HCT116 (cell line): ENCODE data around the gene DDAH1. TPM values are rescaled to one million over a fixed set of nuclear protein-coding genes. Genes with fewer than 3 reads are reported as not detected.

Source experiments
- ATAC-seq: fragments of 200-7000 bp; cut with Tn5 transposase; 2 replicates; pipeline ENCODE4 v1.9.1; 2020; ENCODE audit warnings: mild to moderate bottlenecking, moderate library complexity
- BruUV-seq: library from RNA; stranded (reverse); fragments of 400-500 nt; replicated peaks from 2 replicates; lab custom pipeline; 2021; lab: Mats Ljungman, UMichigan
- CTCF ChIA-PET: fragments of 300-600 bp; sonication (Branson Sonifier 250); formaldehyde crosslinking; loops from one replicate; lab custom pipeline; 2021; ENCODE audit warnings: antibody characterized with exemption; lab: Charles Lee
- POLR2A ChIA-PET: fragments of 300-600, 350-600 bp; sonication (Branson Sonifier 250); formaldehyde crosslinking; loops from one replicate; lab custom pipeline; 2021; ENCODE audit warnings: antibody characterized with exemption; lab: Charles Lee
- RAD21 ChIA-PET, 2 experiments: fragments of 300-600 bp; sonication (Branson Sonifier 250); formaldehyde crosslinking; loops; one replicate each; lab custom pipeline; 2023; ENCODE audit warnings: low total read pairs in 2 of 2; ENCODE audit not compliant: uncharacterized antibody in 2 of 2, unreplicated experiment in 2 of 2, low non-redundant PET in 1 of 2; lab: Charles Lee
- DNase-seq: peaks from one replicate; pipeline ENCODE4 v3.0.0-alpha.2; 2010; ENCODE audit warnings: low read depth, low spot score
- H2AFZ ChIP-seq: fragments of 200-600 bp; shearing (Covaris generic), sonication (generic); 2 replicates; pipeline ENCODE4 v1.6.1; 2017; ENCODE audit warnings: low read depth, mixed run types, mixed read lengths, antibody characterized with exemption, low read length; ENCODE audit not compliant: poor library complexity, severe bottlenecking
- H3K27ac ChIP-seq: 2 replicates; pipeline ENCODE4 v1.5.1; 2012; ENCODE audit warnings: low read depth, low read length
- H3K27me3 ChIP-seq: fragments of 200-600 bp; sonication (generic); 2 replicates; pipeline ENCODE4 v1.6.1; 2016; ENCODE audit warnings: mixed run types, low read length, mixed read lengths; ENCODE audit not compliant: insufficient read depth
- H3K36me3 ChIP-seq, 2 experiments: fragments of 200-500 bp in 1 of 2; fragments of 200-600 bp in 1 of 2; sonication (Bioruptor generic) in 1 of 2; sonication (generic) in 1 of 2; 2 replicates each; pipeline versions ENCODE4 v1.5.1 to v1.6.1; 2014 to 2016; ENCODE audit warnings: low read length in 2 of 2, inconsistent platforms in 1 of 2, mixed read lengths in 1 of 2, mixed run types in 1 of 2; ENCODE audit not compliant: insufficient read depth in 2 of 2, control insufficient read depth in 1 of 2
- H3K4me1 ChIP-seq, 2 experiments: fragments of 200-600 bp in 1 of 2; sonication (generic) in 1 of 2; 2 replicates each; pipeline versions ENCODE4 v1.5.1 to v1.6.1; 2012 to 2017; ENCODE audit warnings: low read length in 2 of 2, inconsistent platforms in 1 of 2, mild to moderate bottlenecking in 1 of 2, mixed read lengths in 1 of 2, mixed run types in 1 of 2, moderate library complexity in 1 of 2; ENCODE audit not compliant: insufficient read depth in 2 of 2, control insufficient read depth in 1 of 2
- H3K4me2 ChIP-seq: fragments of 200-600 bp; sonication (generic); 2 replicates; pipeline ENCODE4 v1.6.1; 2017; ENCODE audit warnings: mixed run types, low read length, mixed read lengths
- H3K4me3 ChIP-seq, 2 experiments: fragments of 200-600 bp in 1 of 2; sonication (generic) in 1 of 2; replicated peaks in 1 of 2; 2 replicates each; pipeline ENCODE4 v1.5.1; 2011 to 2016; ENCODE audit warnings: low read length in 2 of 2, control low read depth in 1 of 2, low read depth in 1 of 2, mild to moderate bottlenecking in 1 of 2, mixed read lengths in 1 of 2, mixed run types in 1 of 2
- H3K79me2 ChIP-seq: fragments of 200-600 bp; sonication (generic); 2 replicates; pipeline ENCODE4 v1.6.1; 2017; ENCODE audit warnings: mild to moderate bottlenecking, mixed run types, low read length, moderate library complexity, mixed read lengths; ENCODE audit not compliant: insufficient read depth
- H3K9ac ChIP-seq: fragments of 200-600 bp; sonication (generic); 2 replicates; pipeline ENCODE4 v1.6.1; 2016; ENCODE audit warnings: low read length, mixed read lengths
- H3K9me2 ChIP-seq: fragments of 200-600 bp; sonication (generic), shearing (Covaris generic); 2 replicates; pipeline ENCODE4 v1.6.1; 2017; ENCODE audit warnings: mixed run types, mild to moderate bottlenecking, moderate library complexity; ENCODE audit not compliant: insufficient read depth
- H3K9me3 ChIP-seq, 2 experiments: fragments of 200-500 bp in 1 of 2; fragments of 200-600 bp in 1 of 2; sonication (Bioruptor generic) in 1 of 2; sonication (generic) in 1 of 2; 2 replicates each; pipeline ENCODE4 v1.6.1; 2014 to 2017; ENCODE audit warnings: low read length in 2 of 2, mixed read lengths in 2 of 2, inconsistent platforms in 1 of 2, low read depth in 1 of 2, mild to moderate bottlenecking in 1 of 2, mixed run types in 1 of 2, moderate library complexity in 1 of 2; ENCODE audit not compliant: control insufficient read depth in 1 of 2, insufficient read depth in 1 of 2
- H4K20me1 ChIP-seq: fragments of 200-600 bp; sonication (generic), shearing (Covaris generic); 2 replicates; pipeline ENCODE4 v1.6.1; 2017; ENCODE audit warnings: mixed run types, mild to moderate bottlenecking, moderate library complexity; ENCODE audit not compliant: insufficient read depth
- ELF1 ChIP-seq: IDR thresholded peaks from 2 replicates; pipeline ENCODE4 v1.6.1; 2012; ENCODE audit warnings: low read depth, borderline replicate concordance
- EZH2 ChIP-seq: fragments of 200-600 bp; sonication (generic); IDR thresholded peaks from 2 replicates; pipeline ENCODE4 v1.6.1; 2017; ENCODE audit warnings: antibody characterized with exemption, mixed run types
- EZH2phosphoT487 ChIP-seq: fragments of 200-600 bp; IDR thresholded peaks from 2 replicates; pipeline ENCODE4 v1.6.1; 2018; ENCODE audit warnings: antibody characterized with exemption, borderline replicate concordance
- MAX ChIP-seq: IDR thresholded peaks from 2 replicates; pipeline ENCODE4 v1.6.1; 2012
- POLR2AphosphoS5 ChIP-seq: IDR thresholded peaks from 2 replicates; pipeline ENCODE4 v1.6.1; 2011; ENCODE audit warnings: mild to moderate bottlenecking, low read depth, low read length, moderate library complexity
- REST ChIP-seq: IDR thresholded peaks from 2 replicates; pipeline ENCODE4 v1.6.1; 2012; ENCODE audit warnings: low read depth
- SIN3A ChIP-seq: IDR thresholded peaks from 2 replicates; pipeline ENCODE4 v1.6.1; 2012; ENCODE audit warnings: low read depth
- SP1 ChIP-seq: IDR thresholded peaks from 2 replicates; pipeline ENCODE4 v1.6.1; 2012; ENCODE audit warnings: low read depth
- TCF7L2 ChIP-seq: IDR thresholded peaks from 2 replicates; pipeline ENCODE4 v1.7.0; 2011; ENCODE audit warnings: borderline replicate concordance, inconsistent platforms; ENCODE audit not compliant: insufficient read depth, insufficient read length; ENCODE audit errors: extremely low read depth
- YY1 ChIP-seq: IDR thresholded peaks from 2 replicates; pipeline ENCODE4 v1.6.1; 2011; ENCODE audit warnings: low read length, low read depth, moderate library complexity, mild to moderate bottlenecking; ENCODE audit not compliant: insufficient replicate concordance; ENCODE audit errors: extremely low read depth
- ZNF274 ChIP-seq: fragments of 200-500 bp; sonication (Bioruptor generic); IDR thresholded peaks from 2 replicates; pipeline ENCODE4 v1.6.1; 2014; ENCODE audit warnings: mild to moderate bottlenecking, low read depth, low read length, inconsistent platforms
- intact Hi-C: fragments of 100-400 bp; cut with micrococcal nuclease; formaldehyde crosslinking; loops from 2 replicates; pipeline ENCODE4 v1.10.0; 2022
- total RNA-seq: library from RNA; stranded (reverse); gene quantifications from one replicate; pipeline ENCODE4 v1.2.1, GENCODE V29; 2021; ENCODE audit not compliant: unreplicated experiment

The DDAH1 gene
- total RNA-seq, 1 experiment from 2014 or later = 16.6 TPM

DNA sequence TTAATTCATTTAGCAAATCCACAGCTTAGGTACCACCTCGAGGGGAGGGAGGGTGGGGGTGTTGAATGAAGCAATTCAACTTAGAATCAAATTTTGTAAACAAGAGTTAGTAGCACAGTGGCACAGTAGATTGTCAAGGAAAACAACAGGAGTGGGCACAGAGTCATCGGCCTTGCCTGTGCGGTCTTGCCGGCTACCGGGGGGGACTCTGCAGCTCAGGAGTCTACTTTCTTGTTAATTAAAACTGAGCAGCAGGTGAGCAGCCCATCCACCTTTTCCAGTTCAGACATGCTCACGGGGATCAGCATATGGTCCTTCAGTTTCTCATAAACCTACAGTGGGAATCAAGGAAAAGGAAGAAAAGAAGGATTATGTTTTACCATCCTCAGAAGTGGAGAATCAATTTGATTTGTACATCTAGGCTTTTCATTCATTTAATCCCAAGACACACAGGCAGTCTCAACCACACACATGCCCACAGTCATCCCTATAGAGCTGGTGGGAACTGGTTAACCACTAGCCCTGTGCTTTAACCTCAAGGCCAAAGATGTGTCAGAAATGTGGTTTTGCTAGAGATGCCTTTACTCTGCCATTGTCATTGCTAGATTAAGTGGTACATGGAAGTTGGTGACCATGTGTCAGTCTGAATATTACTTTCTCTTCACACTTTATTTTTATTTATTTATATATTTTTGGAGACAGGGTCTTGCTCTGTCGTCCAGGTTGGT lies 143.6 kb downstream of the DDAH1 start:
- H3K9me2 ChIP-seq = no peaks in the 10 kb centered on the region
- H4K20me1 ChIP-seq = no peaks in the 10 kb centered on the region
- H2AFZ ChIP-seq = no peak overlapping the region
- no peak overlapping the region for H3K4me2 ChIP-seq
- ChIA-PET CTCF (interaction anchor here (1.9 kb wide), 1 partner anchor 22 kb away, joined by 6 read pairs; no protein-coding TSS in a partner anchor), POLR2A (no interaction called here), RAD21 (no interaction called here)
- no peak; the same call in 1 of the 2 replicates for ATAC-seq
- no peak overlapping the region for H3K9ac ChIP-seq
- peaks cover 21 to 39% of the 10 kb centered on the region in 2 experiments for H3K4me1 ChIP-seq
- H3K79me2 ChIP-seq = no peaks in the 10 kb centered on the region
- H3K36me3 ChIP-seq = no peaks in the 10 kb centered on the region
- H3K4me3 ChIP-seq = no peak overlapping the region
- no TSS peak for BruUV-seq
- TF ChIP-seq SIN3A (no peak), EZH2phosphoT487 (no peak), ELF1 (no peak), MAX (no peak), EZH2 (no peak), SP1 (no peak), POLR2AphosphoS5 (no peak), ZNF274 (no peak), TCF7L2 (no peak), YY1 (no peak), REST (no peak)
- no peak overlapping the region for H3K27ac ChIP-seq
- no peaks in the 10 kb centered on the region for H3K9me3 ChIP-seq
- intact Hi-C loops = no loop called here
- H3K27me3 ChIP-seq = no peaks in the 10 kb centered on the region
- no peak for DNase-seq
